H9 (cell line): ENCODE data around the gene ISCU. TPM values are rescaled to one million over a fixed set of nuclear protein-coding genes. Genes with fewer than 3 reads are reported as not detected.

Experiments
- DNase-seq: peaks from one replicate; pipeline ENCODE4 v3.0.0-alpha.2; 2017
- H2AFZ ChIP-seq: one replicate; pipeline ENCODE4 v1.6.1; 2013; ENCODE audit warnings: mild to moderate bottlenecking, low read length, control low read depth, moderate library complexity
- H2AK5ac ChIP-seq: 2 replicates; pipeline ENCODE4 v1.6.1; 2013; ENCODE audit warnings: low read length, control low read depth, mixed read lengths; ENCODE audit not compliant: insufficient read length
- H2BK120ac ChIP-seq: one replicate; pipeline ENCODE4 v1.6.1; 2013; ENCODE audit warnings: low read depth, mild to moderate bottlenecking, low read length, control low read depth, inconsistent platforms; ENCODE audit not compliant: poor library complexity, severe bottlenecking
- H2BK12ac ChIP-seq: 2 replicates; pipeline ENCODE4 v1.6.1; 2013; ENCODE audit warnings: low read length, control low read depth, mixed read lengths, low read depth; ENCODE audit not compliant: insufficient read length
- H2BK15ac ChIP-seq: 2 replicates; pipeline ENCODE4 v1.6.1; 2013; ENCODE audit warnings: low read depth, low read length, control low read depth
- H2BK20ac ChIP-seq: one replicate; pipeline ENCODE4 v1.6.1; 2013; ENCODE audit warnings: low read depth, mild to moderate bottlenecking, low read length, control low read depth, inconsistent platforms; ENCODE audit not compliant: poor library complexity, severe bottlenecking
- H2BK5ac ChIP-seq: 2 replicates; pipeline ENCODE4 v1.6.1; 2013; ENCODE audit warnings: low read length, control low read depth, mixed read lengths; ENCODE audit not compliant: insufficient read length
- H3K14ac ChIP-seq: 2 replicates; pipeline ENCODE4 v1.6.1; 2013; ENCODE audit warnings: low read length, control low read depth; ENCODE audit not compliant: insufficient read depth
- H3K18ac ChIP-seq: 2 replicates; pipeline ENCODE4 v1.6.1; 2013; ENCODE audit warnings: low read depth, mild to moderate bottlenecking, mixed read lengths, low read length, control low read depth; ENCODE audit not compliant: insufficient read length
- H3K23ac ChIP-seq: 2 replicates; pipeline ENCODE4 v1.6.1; 2013; ENCODE audit warnings: low read length, control low read depth, mixed read lengths, low read depth; ENCODE audit not compliant: insufficient read length
- H3K23me2 ChIP-seq: 2 replicates; pipeline ENCODE4 v1.6.1; 2013; ENCODE audit warnings: low read depth, mild to moderate bottlenecking, mixed read lengths, low read length, control low read depth; ENCODE audit not compliant: insufficient read length, poor library complexity, severe bottlenecking
- H3K27ac ChIP-seq: 2 replicates; pipeline ENCODE4 v1.5.1; 2013; ENCODE audit warnings: low read length, control low read depth, mixed read lengths, low read depth; ENCODE audit not compliant: insufficient read length
- H3K27me3 ChIP-seq: 2 replicates; pipeline ENCODE4 v1.6.1; 2013; ENCODE audit warnings: low read length, control low read depth, inconsistent platforms; ENCODE audit not compliant: insufficient read depth
- H3K4ac ChIP-seq: 2 replicates; pipeline ENCODE4 v1.6.1; 2013; ENCODE audit warnings: low read depth, mild to moderate bottlenecking, control low read depth, inconsistent platforms, low read length, moderate library complexity
- H3K4me1 ChIP-seq: 2 replicates; pipeline ENCODE4 v1.6.1; 2013; ENCODE audit warnings: low read length, control low read depth, inconsistent platforms; ENCODE audit not compliant: insufficient read depth
- H3K4me2 ChIP-seq: 2 replicates; pipeline ENCODE4 v1.6.1; 2013; ENCODE audit warnings: low read length, control low read depth, mixed read lengths; ENCODE audit not compliant: insufficient read length, insufficient read depth
- H3K56ac ChIP-seq: 2 replicates; pipeline ENCODE4 v1.6.1; 2013; ENCODE audit warnings: low read depth, mild to moderate bottlenecking, mixed read lengths, low read length, control low read depth; ENCODE audit not compliant: insufficient read length
- H3K79me1 ChIP-seq: 2 replicates; pipeline ENCODE4 v1.6.1; 2013; ENCODE audit warnings: low read depth, mild to moderate bottlenecking, moderate library complexity, low read length, control low read depth, inconsistent platforms; ENCODE audit not compliant: insufficient read depth, poor library complexity, severe bottlenecking
- H3K79me2 ChIP-seq: 2 replicates; pipeline ENCODE4 v1.6.1; 2013; ENCODE audit warnings: low read length, control low read depth, inconsistent platforms; ENCODE audit not compliant: insufficient read depth
- H3K9ac ChIP-seq: 2 replicates; pipeline ENCODE4 v1.6.1; 2013; ENCODE audit warnings: low read length, control low read depth, mixed read lengths; ENCODE audit not compliant: insufficient read length; ENCODE audit errors: extremely low read depth
- H3K9me3 ChIP-seq: one replicate; pipeline ENCODE4 v1.6.1; 2013; ENCODE audit warnings: low read depth, low read length, inconsistent platforms; ENCODE audit not compliant: control insufficient read depth
- H3T11ph ChIP-seq: one replicate; pipeline ENCODE4 v1.6.1; 2013; ENCODE audit warnings: mild to moderate bottlenecking, low read length, control low read depth, inconsistent platforms
- H4K20me1 ChIP-seq: one replicate; pipeline ENCODE4 v1.6.1; 2013; ENCODE audit not compliant: control insufficient read depth, insufficient read length, insufficient read depth
- H4K5ac ChIP-seq: 2 replicates; pipeline ENCODE4 v1.6.1; 2013; ENCODE audit warnings: low read depth, mild to moderate bottlenecking, mixed read lengths, low read length, control low read depth; ENCODE audit not compliant: insufficient read length
- H4K8ac ChIP-seq: replicated peaks from 2 replicates; pipeline ENCODE4 v1.6.1; 2013; ENCODE audit warnings: low read length, control low read depth, mixed read lengths, low read depth; ENCODE audit not compliant: insufficient read length
- H4K91ac ChIP-seq: 2 replicates; pipeline ENCODE4 v1.6.1; 2013; ENCODE audit warnings: low read depth, mild to moderate bottlenecking, moderate library complexity, mixed read lengths, low read length, control low read depth; ENCODE audit not compliant: insufficient read length
- H3K27ac Mint-ChIP-seq, 3 experiments: 2 replicates in 2 of 3; 3 replicates in 1 of 3; pipeline ENCODE4 v1.8.0; 2020 to 2021; ENCODE audit warnings: mixed read lengths in 3 of 3, mild to moderate bottlenecking in 1 of 3, moderate library complexity in 1 of 3
- H3K27me3 Mint-ChIP-seq: 2 replicates; pipeline ENCODE4 v1.8.0; 2021; ENCODE audit warnings: low read depth, mild to moderate bottlenecking, moderate library complexity, mixed read lengths
- H3K36me3 Mint-ChIP-seq, 3 experiments: 2 replicates in 2 of 3; 3 replicates in 1 of 3; pipeline ENCODE4 v1.8.0; 2020 to 2021; ENCODE audit warnings: low read depth in 3 of 3, mixed read lengths in 3 of 3; ENCODE audit not compliant: insufficient read depth in 1 of 3
- H3K4me1 Mint-ChIP-seq, 2 experiments: 2 replicates each; pipeline ENCODE4 v1.8.0; 2020; ENCODE audit warnings: mixed read lengths in 2 of 2
- H3K4me3 Mint-ChIP-seq, 2 experiments: 2 replicates in 1 of 2; 3 replicates in 1 of 2; pipeline ENCODE4 v1.8.0; 2020 to 2021; ENCODE audit warnings: mild to moderate bottlenecking in 2 of 2, mixed read lengths in 2 of 2, moderate library complexity in 1 of 2
- H3K9me3 Mint-ChIP-seq, 2 experiments: 2 replicates in 1 of 2; 3 replicates in 1 of 2; pipeline ENCODE4 v1.8.0; 2020; ENCODE audit warnings: mild to moderate bottlenecking in 2 of 2, mixed read lengths in 2 of 2, moderate library complexity in 1 of 2
- total RNA-seq: library from RNA; stranded (reverse); gene quantifications from 2 replicates; pipeline ENCODE4 v1.2.1, GENCODE V29; 2021
- TF ChIP-seq, protein P1 (sequence below): fragments of 200-600 bp; sonication (generic); conservative IDR thresholded peaks from 3 replicates; pipeline ENCODE4 v1.8.0; 2021; ENCODE audit warnings: antibody characterized with exemption, mild to moderate bottlenecking

ISCU gene
- total RNA-seq, 1 experiment from 2014 or later = 64.9 TPM

DNA sequence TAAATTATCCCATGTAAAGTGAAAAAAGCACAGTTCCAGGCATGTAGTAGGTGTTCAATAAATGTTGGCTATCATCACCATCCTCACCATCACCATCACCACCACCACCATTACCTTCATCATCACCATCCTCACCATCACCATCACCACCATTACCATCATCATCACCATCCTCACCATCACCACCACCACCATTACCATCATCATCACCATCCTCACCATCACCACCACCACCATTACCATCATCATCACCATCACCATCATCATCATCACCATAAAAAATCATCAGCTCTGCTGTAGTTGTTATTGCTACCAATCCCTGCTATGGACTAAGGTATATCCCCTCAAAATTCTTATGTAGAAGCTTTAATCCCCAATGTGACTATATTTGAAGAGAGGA lies 15.1 kb downstream of the ISCU start:
- Histone ChIP-seq H4K5ac (no peak overlapping the region), H3K14ac (no peak overlapping the region), H2BK12ac (no peak overlapping the region), H3K18ac (no peak overlapping the region), H2BK120ac (no peak overlapping the region), H3K9ac (no peak overlapping the region), H3K4ac (no peak overlapping the region), H4K20me1 (no peaks in the 10 kb centered on the region), H2AK5ac (no peak overlapping the region), H3K4me2 (no peak overlapping the region), H3K79me2 (no peaks in the 10 kb centered on the region), H2BK15ac (no peak overlapping the region), H3K4me1 (no peaks in the 10 kb centered on the region), H2BK5ac (no peak overlapping the region), H4K91ac (no peak overlapping the region), H3K79me1 (no peaks in the 10 kb centered on the region), H3T11ph (no peak overlapping the region), H3K23me2 (no peaks in the 10 kb centered on the region), H3K27ac (no peak overlapping the region), H4K8ac (no peak overlapping the region), H2AFZ (no peak overlapping the region), H2BK20ac (no peak overlapping the region), H3K23ac (no peak overlapping the region), H3K27me3 (no peaks in the 10 kb centered on the region), H3K9me3 (no peaks in the 10 kb centered on the region), H3K56ac (no peak overlapping the region)
- peaks cover 9 to 10% of the 10 kb centered on the region in 2 experiments for H3K9me3 Mint-ChIP-seq
- DNase-seq = no peak
- peaks cover 4 to 11% (median 4%) of the 10 kb centered on the region in 3 experiments; a peak in 5 of 7 replicates for H3K36me3 Mint-ChIP-seq
- H3K27me3 Mint-ChIP-seq = peaks cover 6% of the 10 kb centered on the region
- H3K4me1 Mint-ChIP-seq = no peaks in the 10 kb centered on the region
- TF ChIP-seq, protein P1, sequence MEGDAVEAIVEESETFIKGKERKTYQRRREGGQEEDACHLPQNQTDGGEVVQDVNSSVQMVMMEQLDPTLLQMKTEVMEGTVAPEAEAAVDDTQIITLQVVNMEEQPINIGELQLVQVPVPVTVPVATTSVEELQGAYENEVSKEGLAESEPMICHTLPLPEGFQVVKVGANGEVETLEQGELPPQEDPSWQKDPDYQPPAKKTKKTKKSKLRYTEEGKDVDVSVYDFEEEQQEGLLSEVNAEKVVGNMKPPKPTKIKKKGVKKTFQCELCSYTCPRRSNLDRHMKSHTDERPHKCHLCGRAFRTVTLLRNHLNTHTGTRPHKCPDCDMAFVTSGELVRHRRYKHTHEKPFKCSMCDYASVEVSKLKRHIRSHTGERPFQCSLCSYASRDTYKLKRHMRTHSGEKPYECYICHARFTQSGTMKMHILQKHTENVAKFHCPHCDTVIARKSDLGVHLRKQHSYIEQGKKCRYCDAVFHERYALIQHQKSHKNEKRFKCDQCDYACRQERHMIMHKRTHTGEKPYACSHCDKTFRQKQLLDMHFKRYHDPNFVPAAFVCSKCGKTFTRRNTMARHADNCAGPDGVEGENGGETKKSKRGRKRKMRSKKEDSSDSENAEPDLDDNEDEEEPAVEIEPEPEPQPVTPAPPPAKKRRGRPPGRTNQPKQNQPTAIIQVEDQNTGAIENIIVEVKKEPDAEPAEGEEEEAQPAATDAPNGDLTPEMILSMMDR = no peak
- H3K27ac Mint-ChIP-seq = no peak overlapping the region
- no peak overlapping the region; a peak in 1 of 5 replicates for H3K4me3 Mint-ChIP-seq
